PC-9 (cell line): ENCODE measurements around the gene RASA1.

Experiments
- EZH2 ChIP-seq: fragments of 200-600 bp; sonication (generic); IDR thresholded peaks from 2 replicates; pipeline ENCODE4 v1.8.0; 2017; ENCODE audit warnings: antibody characterized with exemption, low read depth
- TF ChIP-seq, protein P1 (sequence below): fragments of 200-600 bp; sonication (generic); conservative IDR thresholded peaks from 2 replicates; pipeline ENCODE4 v1.6.1; 2017; ENCODE audit warnings: mixed run types, antibody characterized with exemption, mild to moderate bottlenecking, moderate library complexity

DNA sequence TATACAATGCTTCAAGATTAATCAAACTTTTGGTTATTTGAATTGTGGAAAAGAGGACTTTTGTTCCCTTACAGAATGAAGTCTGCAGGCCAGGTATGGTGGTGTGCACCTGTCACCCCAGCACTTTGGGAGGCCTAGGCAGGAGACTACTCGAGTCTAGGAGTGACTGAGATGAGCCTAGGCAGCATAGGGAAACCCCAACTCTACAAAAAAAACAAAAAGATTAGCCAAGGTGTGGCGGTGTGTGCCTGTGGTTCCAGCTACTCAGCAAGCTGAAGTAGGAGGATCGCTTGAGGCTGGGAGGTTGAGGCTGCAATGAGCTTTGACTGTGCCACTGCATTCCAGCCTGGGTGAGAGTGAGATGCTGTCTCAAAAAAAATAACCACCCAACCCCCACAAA, 135.7 kb downstream of the RASA1 start:
- TF ChIP-seq, protein P1, sequence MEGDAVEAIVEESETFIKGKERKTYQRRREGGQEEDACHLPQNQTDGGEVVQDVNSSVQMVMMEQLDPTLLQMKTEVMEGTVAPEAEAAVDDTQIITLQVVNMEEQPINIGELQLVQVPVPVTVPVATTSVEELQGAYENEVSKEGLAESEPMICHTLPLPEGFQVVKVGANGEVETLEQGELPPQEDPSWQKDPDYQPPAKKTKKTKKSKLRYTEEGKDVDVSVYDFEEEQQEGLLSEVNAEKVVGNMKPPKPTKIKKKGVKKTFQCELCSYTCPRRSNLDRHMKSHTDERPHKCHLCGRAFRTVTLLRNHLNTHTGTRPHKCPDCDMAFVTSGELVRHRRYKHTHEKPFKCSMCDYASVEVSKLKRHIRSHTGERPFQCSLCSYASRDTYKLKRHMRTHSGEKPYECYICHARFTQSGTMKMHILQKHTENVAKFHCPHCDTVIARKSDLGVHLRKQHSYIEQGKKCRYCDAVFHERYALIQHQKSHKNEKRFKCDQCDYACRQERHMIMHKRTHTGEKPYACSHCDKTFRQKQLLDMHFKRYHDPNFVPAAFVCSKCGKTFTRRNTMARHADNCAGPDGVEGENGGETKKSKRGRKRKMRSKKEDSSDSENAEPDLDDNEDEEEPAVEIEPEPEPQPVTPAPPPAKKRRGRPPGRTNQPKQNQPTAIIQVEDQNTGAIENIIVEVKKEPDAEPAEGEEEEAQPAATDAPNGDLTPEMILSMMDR, result no peak
- no peak for TF ChIP-seq EZH2
